G401 (cell line): ENCODE measurements around the gene OTX2. TPM values are rescaled to one million over a fixed set of nuclear protein-coding genes. Genes with fewer than 3 reads are reported as not detected.

ENCODE experiments used
- DNase-seq: peaks from one replicate; pipeline ENCODE4 v3.0.0-alpha.2; 2015; ENCODE audit warnings: low spot score
- in situ Hi-C: cut with HindIII; loops from 2 replicates; pipeline ENCODE4 v1.10.0; 2016; ENCODE audit warnings: low sequenced_read_pairs, mixed read lengths
- total RNA-seq: library from RNA; depleted of rRNA; stranded (reverse); fragments of >200 nt; shearing (Covaris generic); gene quantifications from 2 replicates; pipeline ENCODE4 v1.2.3, GENCODE V29; 2014

The OTX2 gene
- total RNA-seq, 1 experiment from 2014 or later = 128 TPM

DNA sequence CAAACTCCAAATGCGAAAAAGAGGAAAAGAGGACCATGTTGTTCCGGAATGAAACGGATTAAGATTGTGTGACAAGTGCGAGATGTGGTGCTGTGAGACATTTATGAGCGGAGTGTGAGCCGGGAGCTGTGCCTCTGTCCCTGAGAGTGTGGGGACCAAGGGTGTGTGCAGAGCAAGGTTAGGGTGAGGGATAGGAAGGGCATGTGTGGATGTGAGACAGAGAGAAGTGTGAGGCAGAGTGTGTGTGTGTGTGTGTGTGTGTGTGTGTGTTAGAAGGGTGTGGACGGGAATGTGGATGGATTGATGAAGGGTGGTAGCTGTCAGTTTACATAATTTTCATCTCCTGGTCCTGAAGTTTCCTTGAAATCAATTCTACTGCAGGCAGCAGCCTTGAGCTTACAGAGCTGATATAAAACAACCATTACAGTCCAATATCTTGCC, 4.3 kb upstream of the OTX2 start:
- in situ Hi-C loops = no loop called here
- no peak for DNase-seq

DNA sequence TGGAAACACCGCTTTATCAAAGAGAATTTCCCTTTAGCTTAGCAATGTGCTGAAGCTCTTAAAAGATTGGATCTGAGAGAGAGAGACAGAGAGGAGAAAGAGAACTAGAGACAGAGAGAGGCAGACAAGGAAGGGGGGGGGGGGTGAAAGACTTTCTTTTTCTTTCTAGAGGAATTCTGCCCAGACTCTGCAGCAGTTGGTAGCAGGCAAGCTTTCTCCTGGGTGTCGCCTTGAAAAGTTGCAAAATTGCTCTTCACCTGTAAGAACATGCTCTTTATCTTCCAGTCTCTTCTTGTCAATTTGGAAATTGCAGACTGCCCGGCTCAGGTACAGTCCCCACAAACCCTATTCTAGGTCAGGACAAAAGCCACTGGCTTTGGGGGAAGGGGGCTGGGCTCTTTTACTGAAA, 2.9 kb upstream of the OTX2 start:
- DNase-seq = no peak
- in situ Hi-C loops = no loop called here

DNA sequence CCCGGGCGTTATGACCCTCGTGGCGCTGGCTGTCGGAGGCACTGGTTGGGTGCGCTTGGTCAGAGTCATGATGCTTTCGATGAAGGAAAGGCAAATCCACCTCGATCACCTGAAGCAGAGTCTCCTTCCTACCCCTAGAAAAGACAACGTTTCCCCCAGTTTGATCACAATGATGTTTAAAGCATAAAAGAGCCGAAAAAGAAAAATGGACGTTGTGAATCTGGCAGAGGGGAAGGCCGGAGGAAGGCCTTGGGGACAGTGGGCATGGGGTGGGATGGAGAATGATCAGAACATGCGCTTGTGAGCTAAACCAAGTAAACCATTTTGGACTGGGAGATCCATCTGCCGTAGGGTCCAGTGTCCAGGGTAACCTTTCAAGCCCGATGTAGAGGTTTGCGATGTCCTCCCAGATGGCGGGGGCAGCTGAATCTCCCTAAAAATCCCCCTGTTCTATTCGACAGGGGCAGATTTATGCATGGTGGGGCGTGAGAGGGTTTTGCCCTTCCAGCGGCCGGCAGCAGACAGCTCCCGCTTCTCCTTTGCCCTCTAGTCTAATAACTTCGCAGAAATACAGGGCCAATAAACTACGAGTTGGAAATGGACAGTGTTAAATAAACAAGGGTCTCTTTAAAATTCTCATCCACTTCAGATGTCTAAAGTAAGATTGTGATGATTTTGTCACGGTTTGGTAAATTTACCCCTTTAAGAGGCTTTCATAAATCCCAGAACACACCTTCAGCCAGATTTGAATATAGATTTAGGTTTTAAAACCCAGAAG, 2.3 kb upstream of the OTX2 start:
- DNase-seq = no peak
- in situ Hi-C loops = no loop called here

DNA sequence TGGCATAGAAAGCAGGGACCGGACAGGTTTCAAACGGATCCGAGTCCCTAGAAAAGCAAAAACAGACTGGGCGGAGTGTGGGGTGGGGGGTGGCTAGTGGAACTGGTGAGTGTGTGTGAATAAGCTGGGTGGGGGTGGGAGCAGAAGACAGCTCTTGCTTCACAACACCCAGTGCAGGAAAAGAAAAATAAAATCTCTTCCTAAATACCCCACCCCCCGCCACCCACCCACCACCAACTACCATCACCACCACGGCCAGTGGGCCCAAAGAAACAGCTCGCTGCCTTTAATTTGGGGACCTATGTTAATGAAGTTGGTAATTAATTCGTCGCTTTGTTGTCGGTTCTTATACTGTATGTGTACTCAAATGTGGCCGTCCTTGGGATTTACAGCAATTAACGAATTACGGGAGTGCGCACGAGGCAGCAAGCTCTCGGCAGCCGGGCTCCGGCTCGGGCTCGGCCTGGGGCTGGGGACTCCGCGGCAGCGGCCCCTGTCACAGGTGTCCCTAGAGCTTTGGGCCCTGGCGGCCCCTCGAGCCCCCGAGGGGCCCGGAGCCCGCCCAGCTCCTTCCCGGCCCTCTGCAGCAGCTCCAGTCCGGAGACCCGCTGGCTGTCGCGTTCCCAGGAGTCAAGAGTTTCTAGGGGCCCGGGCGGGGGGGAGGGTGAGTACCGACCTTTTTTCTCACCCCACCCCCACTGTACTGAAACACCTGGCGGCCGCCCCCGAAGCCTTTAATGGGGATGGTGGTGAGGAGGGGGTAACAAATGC, 1.5 kb upstream of the OTX2 start:
- in situ Hi-C loops = no loop called here

DNA sequence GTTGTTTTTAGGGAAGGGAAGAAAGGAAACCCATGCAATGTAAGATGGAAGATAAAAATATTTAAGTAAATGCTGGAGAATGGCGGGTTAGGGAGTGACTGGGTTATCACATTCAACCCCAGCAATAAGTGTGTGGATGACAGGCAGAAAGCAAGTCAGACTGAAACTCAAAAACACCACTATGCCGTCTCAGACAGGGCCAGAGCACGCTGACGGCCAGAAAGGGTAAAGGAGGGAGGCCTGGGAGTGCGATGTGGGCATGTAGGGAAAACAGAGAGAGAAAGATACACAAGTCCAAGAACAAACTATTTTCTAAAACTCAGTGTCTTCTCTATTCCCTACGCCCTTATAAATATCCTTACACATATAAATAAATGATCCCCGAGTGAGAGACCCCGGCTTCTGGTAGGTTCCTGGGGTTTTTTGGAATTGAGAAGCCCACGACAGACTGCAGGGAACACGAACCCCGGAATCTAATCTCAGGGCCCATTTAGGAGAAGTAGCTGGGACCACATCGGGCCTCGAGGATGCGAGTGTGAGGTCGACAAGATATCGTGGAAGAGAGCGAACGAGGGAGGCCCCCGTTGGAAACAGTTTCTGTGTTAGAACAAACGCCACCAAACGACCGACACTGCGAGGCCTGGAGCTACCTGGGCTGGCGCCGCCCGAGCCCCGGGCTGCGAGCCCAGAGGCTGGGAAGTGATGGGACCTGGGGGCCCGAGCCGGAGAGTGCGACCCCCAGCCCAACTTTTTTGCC, 735 bp upstream of the OTX2 start:
- DNase-seq = no peak
- in situ Hi-C loops = no loop called here

More for the DNA sequence above, 1.5 kb upstream of the OTX2 start:
- no peak for DNase-seq

DNA sequence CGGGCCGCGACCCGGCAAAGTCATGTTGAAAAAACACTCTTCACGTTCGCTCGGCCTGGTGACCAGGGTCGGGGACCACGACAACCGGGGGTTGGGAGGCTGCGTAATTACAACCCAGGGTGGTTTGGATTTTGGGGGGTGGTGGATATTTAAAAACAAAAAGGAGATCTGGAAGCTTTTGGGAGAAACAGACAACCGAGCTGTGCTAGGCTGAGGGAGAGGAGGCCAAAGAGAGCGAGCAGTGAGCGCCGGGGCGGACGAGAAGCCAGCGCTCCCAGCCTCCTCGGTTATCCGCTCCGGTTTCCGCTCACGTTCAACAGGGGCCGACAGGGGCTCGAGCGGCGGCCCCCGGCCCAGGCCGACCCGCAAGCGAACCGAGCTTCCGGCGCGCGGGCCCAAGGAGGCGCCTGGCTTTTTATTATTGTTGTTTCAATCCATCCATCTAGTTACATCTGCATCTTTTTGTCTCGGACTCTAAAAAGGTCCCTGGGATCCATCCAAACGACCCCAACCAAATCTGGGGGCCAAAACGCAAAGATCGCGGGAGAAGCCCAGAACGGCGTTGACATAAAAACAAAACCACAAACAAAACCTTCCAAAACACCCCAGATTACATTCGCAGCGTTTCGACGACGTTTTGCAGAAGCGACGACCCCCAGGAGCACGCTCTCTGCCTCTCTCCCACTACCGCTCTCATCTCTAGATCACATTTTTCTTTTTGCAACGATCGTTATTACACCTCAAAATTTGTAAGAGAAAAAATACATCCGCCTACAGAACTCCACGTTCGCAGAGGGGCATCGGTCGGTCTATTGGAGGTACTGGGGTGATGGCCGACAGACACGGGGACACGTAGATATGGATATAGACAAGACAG, 771 bp downstream of the OTX2 start:
- DNase-seq = no peak

DNA sequence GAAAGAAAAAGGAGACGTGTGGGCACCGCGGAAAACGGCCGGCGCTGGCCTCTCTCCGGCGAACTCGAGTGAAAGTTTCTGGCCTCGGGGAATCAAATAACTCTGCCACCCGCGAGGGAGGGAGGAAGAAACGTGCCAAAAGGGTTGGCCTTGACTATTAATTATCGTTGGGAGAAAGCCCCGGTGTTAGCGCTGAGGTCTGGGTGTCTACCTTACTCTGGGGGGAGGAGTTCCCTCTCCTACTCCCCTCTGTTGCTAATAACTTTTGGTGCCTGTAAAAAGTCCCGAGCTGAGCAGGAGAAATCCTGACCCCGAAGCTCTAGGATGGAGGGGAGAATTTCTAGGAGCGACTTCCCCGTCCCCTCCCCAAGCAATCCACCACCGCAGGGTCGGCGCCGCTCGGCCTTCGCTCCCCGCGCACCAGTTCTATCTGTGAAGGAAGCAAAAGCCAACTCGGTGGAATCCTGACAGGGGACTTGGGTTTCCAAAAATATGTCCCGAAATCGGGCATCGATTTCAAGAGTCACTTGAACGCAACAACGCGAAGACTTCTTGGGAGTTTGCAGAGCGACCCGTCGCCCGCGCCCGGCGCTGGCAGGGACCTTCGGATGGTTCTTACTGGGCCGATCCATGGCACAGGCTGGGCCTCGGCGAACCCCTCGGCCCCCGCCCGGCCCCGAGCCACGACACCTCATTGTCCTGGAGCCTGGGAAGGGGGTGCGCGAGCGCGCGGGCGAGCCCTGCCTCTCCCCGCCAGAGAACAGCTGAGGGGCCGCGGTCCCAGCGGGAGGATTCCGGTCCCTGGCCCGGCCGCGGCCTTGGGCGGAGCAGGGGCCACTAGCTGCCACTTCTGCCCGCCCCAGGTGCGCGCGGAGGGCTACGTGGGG, 1.7 kb downstream of the OTX2 start:
- in situ Hi-C loops = no loop called here
- DNase-seq = peak; percentile 58

More for the DNA sequence above, 771 bp downstream of the OTX2 start:
- in situ Hi-C loops = no loop called here

DNA sequence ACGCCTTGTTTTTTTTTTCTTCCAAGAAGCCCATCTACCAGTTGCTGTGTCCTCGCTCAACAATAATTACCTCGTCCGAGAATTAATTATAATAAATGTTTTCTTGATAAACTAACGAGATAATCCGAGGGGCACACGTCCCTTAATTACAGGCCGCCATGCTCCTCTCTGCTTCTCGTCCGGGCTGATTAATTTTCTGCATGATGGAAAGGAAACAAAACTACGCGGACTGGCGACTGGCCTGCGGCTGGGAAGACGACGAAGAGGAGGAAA, 2.2 kb downstream of the OTX2 start:
- in situ Hi-C loops = no loop called here

DNA sequence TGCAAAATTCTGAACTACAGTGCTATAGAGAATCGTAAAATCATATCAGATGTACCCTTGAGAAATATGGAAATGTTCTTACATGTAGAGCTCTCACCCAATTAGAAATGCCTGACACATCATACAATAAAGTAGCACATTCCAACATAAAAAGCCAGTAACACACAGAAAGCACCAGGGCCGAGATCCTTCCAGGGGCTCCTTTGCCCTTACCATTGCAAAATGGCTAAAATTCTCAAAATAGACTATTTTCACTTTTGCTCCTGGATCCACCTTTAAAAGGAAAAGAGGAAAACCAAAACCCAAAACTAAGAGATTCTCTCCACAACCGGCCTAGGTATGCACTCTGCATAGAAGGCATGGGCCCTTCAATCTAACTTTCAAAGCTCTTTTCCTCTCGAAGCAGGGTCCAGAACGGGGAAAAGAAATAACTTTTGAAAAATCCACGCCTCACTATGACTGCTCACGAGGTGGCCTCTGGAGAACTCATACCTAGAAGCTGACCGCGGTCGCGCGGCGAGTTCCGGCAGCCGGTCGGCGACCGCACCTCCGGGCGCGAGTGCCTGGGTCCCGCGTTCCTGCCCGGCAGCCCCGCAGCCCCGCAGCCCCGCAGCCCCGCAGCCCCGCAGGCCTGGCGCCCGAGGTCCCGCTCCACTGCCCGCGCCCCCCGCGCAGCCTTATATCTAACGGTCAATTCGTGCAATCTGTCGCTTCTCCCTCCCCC, 2.7 kb downstream of the OTX2 start:
- DNase-seq = no peak
- in situ Hi-C loops = no loop called here

More for the DNA sequence above, 2.2 kb downstream of the OTX2 start:
- DNase-seq = no peak

DNA sequence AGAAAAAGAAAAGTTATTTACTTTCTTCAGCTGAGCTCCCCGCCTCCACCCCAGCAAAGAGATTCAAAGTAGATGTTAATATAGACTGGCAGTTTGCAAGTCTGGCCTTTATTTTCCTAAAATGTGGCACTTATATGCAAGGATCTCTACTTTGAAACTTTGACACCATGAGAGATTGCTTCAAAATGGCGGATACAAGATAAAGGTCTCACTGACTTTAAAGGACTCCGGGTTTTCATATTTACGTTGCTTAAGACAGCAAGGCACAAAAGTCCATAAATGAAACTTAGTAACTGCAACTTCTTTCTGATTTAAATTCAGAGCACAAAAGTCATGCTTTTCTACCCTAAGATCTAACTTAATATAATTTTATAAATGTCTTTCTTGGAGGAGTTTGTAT, 3.5 kb downstream of the OTX2 start:
- DNase-seq = no peak

DNA sequence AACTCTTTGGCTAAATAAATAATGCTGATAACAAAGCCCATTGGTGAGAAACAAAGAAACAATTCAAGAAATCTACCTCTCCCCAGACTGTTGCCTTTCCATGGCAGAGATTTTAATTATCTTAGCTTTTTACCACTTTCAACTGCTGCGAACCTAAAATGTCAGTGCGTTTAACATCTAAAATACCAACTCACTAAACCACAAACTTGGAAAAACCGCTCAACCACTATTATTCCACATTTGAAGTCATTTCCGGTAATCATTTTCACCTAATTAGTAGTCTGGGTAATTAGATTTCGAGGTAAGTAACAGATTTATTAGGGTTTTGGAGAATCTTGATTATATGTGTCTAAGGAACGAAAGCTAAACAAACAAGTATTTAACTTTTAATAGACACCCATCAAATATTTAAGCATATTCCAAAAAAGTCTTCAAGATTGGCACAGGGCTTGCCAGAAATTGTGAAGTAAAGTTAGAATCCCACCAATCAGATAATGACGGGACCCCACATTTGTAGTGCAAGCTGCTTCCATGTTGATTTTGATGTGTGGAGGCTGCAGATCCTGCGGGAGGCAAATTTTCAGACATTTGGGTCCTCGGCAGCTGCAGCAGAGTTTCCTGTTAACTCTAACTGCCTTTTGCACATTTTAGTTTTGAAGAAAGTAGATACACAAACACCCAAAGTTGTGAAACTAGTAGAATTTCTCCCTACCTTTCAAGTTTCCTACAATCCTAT, 4.1 kb downstream of the OTX2 start:
- in situ Hi-C loops = no loop called here
- no peak for DNase-seq

More for the DNA sequence above, 3.5 kb downstream of the OTX2 start:
- in situ Hi-C loops = no loop called here

DNA sequence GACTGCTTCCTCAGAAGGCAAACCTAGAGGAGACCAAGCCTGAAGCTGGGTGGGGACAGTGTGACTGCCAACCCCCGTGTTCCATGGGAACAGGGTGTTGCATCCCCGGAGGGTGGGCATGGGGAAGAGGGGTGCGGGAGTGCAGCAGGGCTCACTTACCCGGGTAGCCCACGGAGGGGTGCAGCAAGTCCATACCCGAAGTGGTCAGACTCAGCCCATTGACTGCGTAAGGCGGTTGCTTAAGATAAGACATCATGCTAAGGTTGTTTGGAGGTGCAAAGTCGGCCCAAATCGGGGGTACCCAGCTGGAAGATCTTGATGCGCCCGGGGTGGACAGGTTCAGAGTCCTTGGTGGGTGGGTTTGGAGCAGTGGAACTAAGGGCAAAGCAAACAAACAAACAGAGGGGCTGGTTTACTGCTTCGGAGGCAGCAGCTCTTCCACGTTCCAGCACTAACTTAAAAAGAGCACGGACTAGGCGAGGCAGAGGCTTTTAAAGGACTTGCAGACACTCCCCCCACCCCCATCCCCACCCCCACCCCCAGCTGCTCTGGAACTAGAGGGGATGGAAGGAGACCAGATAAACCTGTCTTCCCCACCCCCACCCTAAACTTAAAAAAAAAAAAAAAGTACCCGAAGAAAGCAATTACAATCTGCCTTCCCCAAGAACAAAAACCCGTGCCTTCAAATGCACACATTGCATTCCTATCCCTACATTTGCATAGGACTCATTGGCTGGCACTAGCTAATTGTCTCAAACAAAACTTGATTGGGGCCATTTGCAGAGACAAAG, 4.9 kb downstream of the OTX2 start:
- in situ Hi-C loops = no loop called here
- no peak for DNase-seq

DNA sequence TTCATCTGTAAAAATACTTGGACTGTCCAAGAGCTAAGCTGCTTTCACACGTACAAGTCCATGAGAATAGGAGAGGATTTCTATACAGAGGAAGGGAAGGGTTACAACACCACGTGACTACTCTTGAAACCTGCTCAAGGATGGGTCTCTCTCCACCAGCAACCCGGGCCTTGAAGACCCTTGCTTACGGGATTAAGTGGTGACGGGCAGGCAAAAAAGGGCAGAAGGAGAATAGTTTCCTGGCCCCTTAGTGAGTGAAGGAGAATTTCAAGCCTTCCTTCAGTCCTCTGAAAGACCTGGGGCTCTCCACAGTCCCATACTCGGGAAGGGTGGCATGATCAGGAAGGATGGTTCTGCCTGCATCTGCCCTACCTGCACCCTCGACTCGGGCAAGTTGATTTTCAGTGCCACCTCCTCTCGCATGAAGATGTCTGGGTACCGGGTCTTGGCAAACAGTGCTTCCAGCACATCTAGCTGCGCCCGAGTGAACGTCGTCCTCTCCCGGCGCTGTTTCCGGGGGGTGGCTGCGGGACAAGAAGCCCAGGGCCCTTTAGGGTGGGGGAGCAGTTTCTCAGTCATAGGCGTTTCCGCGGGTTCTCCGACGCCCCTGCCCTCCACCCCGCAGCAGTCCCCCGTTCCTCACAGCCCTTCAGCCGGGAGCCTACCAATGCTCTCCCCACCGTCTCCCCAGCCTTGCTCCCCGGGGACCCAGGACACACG, 6.3 kb downstream of the OTX2 start:
- no peak for DNase-seq
- in situ Hi-C loops = no loop called here

DNA sequence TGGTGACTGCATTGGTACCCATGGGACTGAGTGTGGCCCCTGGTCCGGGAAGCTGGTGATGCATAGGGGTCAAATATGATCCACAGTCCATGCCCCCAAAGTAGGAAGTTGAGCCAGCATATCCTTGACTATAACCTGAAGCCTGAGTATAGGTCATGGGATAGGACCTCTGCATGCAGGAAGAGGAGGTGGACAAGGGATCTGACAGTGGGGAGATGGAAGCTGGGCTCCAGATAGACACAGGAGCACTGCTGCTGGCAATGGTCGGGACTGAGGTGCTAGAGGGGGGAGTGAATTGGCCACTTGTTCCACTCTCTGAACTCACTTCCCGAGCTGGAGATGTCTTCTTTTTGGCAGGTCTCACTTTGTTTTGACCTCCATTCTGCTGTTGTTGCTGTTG, 8.4 kb downstream of the OTX2 start:
- DNase-seq = no peak
- in situ Hi-C loops = no loop called here

DNA sequence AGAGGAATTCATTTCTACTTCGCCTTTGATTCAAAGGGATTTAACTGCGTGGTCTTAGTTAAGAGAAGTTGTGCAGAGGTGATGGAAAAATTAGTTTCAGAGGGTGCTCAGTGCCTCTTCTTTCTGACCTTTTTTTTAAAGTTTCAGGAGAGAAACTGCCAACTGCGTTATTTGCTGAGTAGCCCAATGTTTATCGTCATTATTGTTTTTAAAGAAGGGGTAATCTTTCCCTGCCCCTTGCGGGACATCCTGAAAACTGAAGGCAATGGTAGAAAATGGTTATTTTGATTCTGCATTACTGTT, 11.0 kb downstream of the OTX2 start:
- no peak for DNase-seq
- in situ Hi-C loops = no loop called here
